Measurements from ENCODE around the gene GMDS. TPM values are rescaled to one million over a fixed set of nuclear protein-coding genes. Genes with fewer than 3 reads are reported as not detected.

Gene GMDS
- total RNA-seq, 2 experiments from 2014 or later, result 38.4 to 41.3 TPM

- H3K27ac Mint-ChIP-seq, result no peak overlapping the region
- peaks cover 8% of the 10 kb centered on the region for H3K36me3 Mint-ChIP-seq (ENCODE audit: low read depth)
- no peak for DNase-seq
- H3K9me3 Mint-ChIP-seq, result no peaks in the 10 kb centered on the region
- no peaks in the 10 kb centered on the region for H3K4me1 Mint-ChIP-seq (ENCODE audit: low read depth)
- intact Hi-C loops (cut with micrococcal nuclease), result no loop called here
- no peaks in the 10 kb centered on the region for H3K27me3 Mint-ChIP-seq (ENCODE audit: low read depth)
- CTCF ChIA-PET, result no interaction called here
- H3K4me3 Mint-ChIP-seq, result no peak overlapping the region
Observed at GRCh38 chr6:1716868-1717267, 528.5 kb downstream of the GMDS start.

DNA sequence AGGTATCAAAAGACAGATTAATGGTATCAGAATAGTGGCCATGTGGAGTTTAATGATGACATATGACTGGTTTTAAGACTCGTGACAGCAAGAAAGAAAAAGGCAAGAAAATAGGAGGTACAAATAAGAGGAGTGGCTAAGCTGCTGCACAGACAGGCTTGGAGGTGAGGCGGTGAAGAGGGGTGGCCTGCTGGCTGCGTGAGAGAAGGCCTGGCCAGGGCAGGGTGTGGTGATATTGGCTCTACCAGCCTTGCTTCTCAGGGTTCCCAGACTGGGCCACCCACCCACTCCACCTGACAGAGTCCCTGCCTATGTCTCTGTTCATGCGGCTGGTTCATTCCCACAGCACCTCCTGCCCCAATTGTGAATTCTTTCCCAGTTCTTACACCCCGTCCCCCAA is 529.0 kb downstream of the GMDS start:
- H3K36me3 Mint-ChIP-seq (ENCODE audit: low read depth), result peaks cover 8% of the 10 kb centered on the region
- H3K4me3 Mint-ChIP-seq, result no peak overlapping the region
- DNase-seq, result no peak
- H3K9me3 Mint-ChIP-seq, result no peaks in the 10 kb centered on the region
- no peaks in the 10 kb centered on the region for H3K27me3 Mint-ChIP-seq (ENCODE audit: low read depth)
- CTCF ChIA-PET, result no interaction called here
- H3K4me1 Mint-ChIP-seq (ENCODE audit: low read depth), result no peaks in the 10 kb centered on the region
- no peak overlapping the region for H3K27ac Mint-ChIP-seq
- intact Hi-C loops (cut with micrococcal nuclease), result no loop called here

DNA sequence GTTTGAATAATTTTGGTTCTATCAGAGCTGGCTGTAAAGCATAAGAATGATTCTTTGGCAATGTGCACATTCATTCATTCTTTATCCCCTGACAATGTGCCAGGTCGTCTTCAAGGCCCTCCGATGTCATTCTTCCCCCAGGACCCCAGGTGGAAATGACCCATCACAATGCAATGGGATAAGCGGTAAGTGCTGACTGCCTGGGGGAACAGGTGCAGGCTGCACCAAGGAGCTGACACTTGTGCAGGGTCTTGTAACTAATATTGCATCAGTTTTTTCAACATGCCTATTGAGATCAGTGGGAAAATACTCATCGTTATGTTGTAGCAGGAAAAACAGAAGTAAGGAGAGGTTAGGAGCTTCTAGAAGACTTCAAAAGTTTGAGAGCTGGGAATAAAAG is 530.1 kb downstream of the GMDS start:
- Mint-ChIP-seq H3K9me3 (no peaks in the 10 kb centered on the region), H3K36me3 (ENCODE audit: low read depth) (peaks cover 8% of the 10 kb centered on the region), H3K4me1 (ENCODE audit: low read depth) (no peaks in the 10 kb centered on the region)

DNA sequence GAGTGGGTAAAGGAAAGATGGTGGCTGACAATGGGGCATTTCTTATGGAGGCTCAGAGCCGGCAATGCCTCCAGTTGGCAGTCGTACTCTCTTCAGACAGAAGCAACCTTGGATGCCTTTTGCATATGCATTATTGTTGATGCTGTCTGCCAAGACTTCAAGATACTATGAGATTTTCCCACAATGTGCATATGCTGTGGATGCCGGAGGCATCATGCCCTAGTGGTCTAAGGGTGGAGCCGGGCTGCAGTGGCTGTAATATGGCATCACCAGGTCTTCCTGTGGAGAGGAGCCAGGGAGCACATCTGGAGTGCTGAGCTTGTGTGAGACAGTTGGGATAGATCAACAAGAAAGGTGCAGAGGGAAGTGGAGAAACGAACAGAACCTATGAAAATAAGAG is 530.8 kb downstream of the GMDS start:
- H3K36me3 Mint-ChIP-seq (ENCODE audit: low read depth), result peaks cover 8% of the 10 kb centered on the region
- H3K27me3 Mint-ChIP-seq (ENCODE audit: low read depth), result no peaks in the 10 kb centered on the region
- H3K4me3 Mint-ChIP-seq, result no peak overlapping the region
- intact Hi-C loops (cut with micrococcal nuclease), result no loop called here
- DNase-seq, result no peak
- no peak overlapping the region for H3K27ac Mint-ChIP-seq
- H3K9me3 Mint-ChIP-seq, result no peaks in the 10 kb centered on the region
- H3K4me1 Mint-ChIP-seq (ENCODE audit: low read depth), result no peaks in the 10 kb centered on the region
- CTCF ChIA-PET, result no interaction called here

More for the DNA sequence above, 530.1 kb downstream of the GMDS start:
- Mint-ChIP-seq H3K27me3 (ENCODE audit: low read depth) (no peaks in the 10 kb centered on the region), H3K4me3 (no peak overlapping the region), H3K27ac (no peak overlapping the region)
- intact Hi-C loops (cut with micrococcal nuclease), result no loop called here
- CTCF ChIA-PET, result no interaction called here
- DNase-seq, result no peak

DNA sequence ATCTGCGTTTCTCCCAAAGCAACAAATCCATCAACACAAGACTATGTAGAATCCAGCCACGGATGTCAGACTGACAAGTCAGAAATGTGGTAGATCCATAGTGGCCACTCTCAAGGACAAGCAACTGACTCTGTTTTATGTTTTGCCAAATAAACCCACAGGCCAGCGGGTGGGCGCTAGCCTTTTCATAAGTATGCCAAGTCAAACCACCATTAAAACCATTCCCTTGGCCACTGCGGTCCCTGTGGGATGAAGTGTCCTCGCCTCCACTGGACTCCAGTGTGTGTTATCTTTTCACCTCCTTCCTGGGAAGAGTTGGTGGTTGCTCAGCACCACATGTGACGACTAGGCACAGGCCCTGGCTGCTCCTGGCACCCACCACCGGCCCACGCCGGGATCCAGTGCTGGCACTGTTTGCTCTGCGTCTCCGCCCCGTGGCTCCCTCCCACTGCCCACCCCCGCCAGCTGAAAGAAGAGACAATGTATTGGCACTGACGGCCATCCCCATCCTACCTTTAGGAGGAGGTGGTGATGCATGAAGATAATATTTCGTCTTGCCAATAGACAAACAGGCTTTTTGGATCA is 532.3 kb downstream of the GMDS start:
- intact Hi-C loops (cut with micrococcal nuclease), result no loop called here
- H3K9me3 Mint-ChIP-seq, result no peaks in the 10 kb centered on the region
- no peak for DNase-seq
- CTCF ChIA-PET, result no interaction called here
- H3K36me3 Mint-ChIP-seq (ENCODE audit: low read depth), result peaks cover 7% of the 10 kb centered on the region
- H3K4me1 Mint-ChIP-seq (ENCODE audit: low read depth), result no peaks in the 10 kb centered on the region
- no peak overlapping the region for H3K27ac Mint-ChIP-seq
- no peak overlapping the region for H3K4me3 Mint-ChIP-seq
- H3K27me3 Mint-ChIP-seq (ENCODE audit: low read depth), result no peaks in the 10 kb centered on the region

DNA sequence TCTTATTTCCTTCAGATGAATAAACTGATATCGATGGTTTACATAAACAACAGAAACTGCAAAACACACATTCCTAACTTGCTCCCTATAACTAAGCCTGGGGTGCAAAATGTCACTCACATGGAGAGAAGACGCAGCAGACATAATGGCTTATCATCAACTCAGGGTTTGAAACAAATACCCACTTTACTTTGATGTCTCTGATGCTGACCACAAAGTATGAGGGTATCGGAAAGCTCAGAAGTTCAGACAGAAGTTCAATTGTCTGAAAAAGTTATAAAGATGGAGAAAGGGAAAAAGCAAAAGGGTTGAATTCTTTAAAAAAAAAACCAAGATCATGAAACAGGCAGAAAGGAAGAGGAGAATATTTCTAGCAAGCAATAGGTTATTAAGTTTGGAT is 533.0 kb downstream of the GMDS start:
- H3K9me3 Mint-ChIP-seq, result no peaks in the 10 kb centered on the region
- H3K36me3 Mint-ChIP-seq (ENCODE audit: low read depth), result peaks cover 5% of the 10 kb centered on the region
- H3K27ac Mint-ChIP-seq, result no peak overlapping the region
- CTCF ChIA-PET, result no interaction called here
- intact Hi-C loops (cut with micrococcal nuclease), result no loop called here
- no peak overlapping the region for H3K4me3 Mint-ChIP-seq
- H3K4me1 Mint-ChIP-seq (ENCODE audit: low read depth), result no peaks in the 10 kb centered on the region
- DNase-seq, result no peak
- no peaks in the 10 kb centered on the region for H3K27me3 Mint-ChIP-seq (ENCODE audit: low read depth)

DNA sequence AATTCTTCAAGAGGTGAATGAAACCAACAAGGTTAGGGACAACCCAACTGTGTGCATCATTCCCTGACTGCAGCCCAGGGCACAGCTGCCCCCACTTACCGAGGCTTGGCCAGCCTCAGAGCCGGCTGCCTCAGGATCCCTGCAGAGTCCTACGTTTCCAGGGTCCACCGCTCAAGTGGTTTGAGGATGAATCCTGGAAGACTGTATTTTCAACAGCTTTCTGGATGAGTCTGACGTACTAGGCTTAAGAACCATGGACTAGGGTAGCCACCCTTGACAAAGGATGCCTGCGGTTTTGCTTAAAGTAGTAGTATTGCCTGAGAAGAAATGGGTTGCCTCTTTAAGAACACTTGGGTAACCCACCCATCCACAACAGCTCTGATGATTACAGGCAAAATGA is 534.3 kb downstream of the GMDS start:
- Mint-ChIP-seq H3K4me3 (no peak overlapping the region), H3K27me3 (ENCODE audit: low read depth) (no peaks in the 10 kb centered on the region), H3K36me3 (ENCODE audit: low read depth) (peaks cover 5% of the 10 kb centered on the region), H3K9me3 (no peaks in the 10 kb centered on the region), H3K4me1 (ENCODE audit: low read depth) (no peaks in the 10 kb centered on the region), H3K27ac (no peak overlapping the region)
- intact Hi-C loops (cut with micrococcal nuclease), result no loop called here
- DNase-seq, result no peak
- CTCF ChIA-PET, result interaction anchor here (0.7 to 1.4 kb wide), 2 partner anchors 23 to 393 kb away, joined by 3 to 4 read pairs; no protein-coding TSS in a partner anchor

GRCh38 chr6:1709234-1709641 is 536.2 kb downstream of the GMDS start:
- no peak overlapping the region for H3K27ac Mint-ChIP-seq
- H3K36me3 Mint-ChIP-seq (ENCODE audit: low read depth), result peaks cover 2% of the 10 kb centered on the region

DNA sequence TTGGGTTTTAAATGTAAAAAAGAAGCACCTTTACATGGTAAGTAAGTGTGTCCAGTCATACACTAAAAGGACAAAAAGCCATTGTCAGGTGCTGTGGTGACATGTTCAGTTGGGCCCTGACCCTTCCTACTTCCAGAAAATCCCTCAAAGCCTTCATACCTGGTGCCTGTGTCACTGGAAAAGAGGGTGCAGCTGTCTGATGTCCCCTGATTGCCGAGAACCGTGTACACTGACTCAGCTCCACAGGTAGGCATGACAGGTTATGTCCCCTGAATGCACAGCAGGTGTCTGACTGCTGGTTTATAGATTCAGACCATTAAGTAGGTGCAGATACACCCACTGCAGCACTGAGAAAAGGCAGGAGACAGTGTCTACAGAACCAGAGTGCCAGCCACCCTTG is 536.6 kb downstream of the GMDS start:
- Mint-ChIP-seq H3K36me3 (ENCODE audit: low read depth) (peaks cover 2% of the 10 kb centered on the region), H3K27ac (no peak overlapping the region), H3K9me3 (no peaks in the 10 kb centered on the region), H3K4me3 (no peak overlapping the region), H3K4me1 (ENCODE audit: low read depth) (no peaks in the 10 kb centered on the region), H3K27me3 (ENCODE audit: low read depth) (no peaks in the 10 kb centered on the region)
- CTCF ChIA-PET, result interaction anchor here (0.6 kb wide), 1 partner anchor 215 kb away, joined by 3 read pairs; no protein-coding TSS in a partner anchor
- no peak for DNase-seq
- intact Hi-C loops (cut with micrococcal nuclease), result no loop called here

More at GRCh38 chr6:1709234-1709641, 536.2 kb downstream of the GMDS start:
- CTCF ChIA-PET, result interaction anchor here (0.6 kb wide), 2 partner anchors 216 to 1541 kb away, joined by 3 read pairs; no protein-coding TSS in a partner anchor
- Mint-ChIP-seq H3K4me1 (ENCODE audit: low read depth) (no peaks in the 10 kb centered on the region), H3K4me3 (no peak overlapping the region), H3K9me3 (no peaks in the 10 kb centered on the region), H3K27me3 (ENCODE audit: low read depth) (no peaks in the 10 kb centered on the region)
- DNase-seq, result no peak
- intact Hi-C loops (cut with micrococcal nuclease), result no loop called here

DNA sequence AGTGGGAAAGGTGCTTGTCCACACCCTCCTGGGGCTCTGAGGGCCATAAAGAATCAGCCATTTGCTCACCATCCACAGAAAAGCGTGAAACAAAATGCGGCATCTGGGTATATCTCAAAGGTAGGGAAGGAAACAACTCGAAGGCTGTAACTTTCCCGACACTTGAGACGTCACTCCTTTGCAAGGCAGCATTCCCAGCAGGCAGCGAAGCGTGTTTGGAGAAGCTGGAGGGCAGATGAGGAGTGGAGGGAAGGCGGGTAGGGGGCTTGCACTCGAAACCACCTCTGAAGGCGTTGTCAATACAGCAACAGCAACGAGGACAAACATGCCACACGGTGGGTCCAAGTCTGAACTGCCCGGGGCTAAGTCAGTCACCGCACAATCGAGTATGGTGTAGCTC is 537.3 kb downstream of the GMDS start:
- DNase-seq, result no peak
- no peak overlapping the region for H3K4me3 Mint-ChIP-seq
- no peak overlapping the region for H3K27ac Mint-ChIP-seq
- CTCF ChIA-PET, result no interaction called here
- no peaks in the 10 kb centered on the region for H3K27me3 Mint-ChIP-seq (ENCODE audit: low read depth)
- peaks cover 2% of the 10 kb centered on the region for H3K36me3 Mint-ChIP-seq (ENCODE audit: low read depth)
- intact Hi-C loops (cut with micrococcal nuclease), result no loop called here
- no peaks in the 10 kb centered on the region for H3K4me1 Mint-ChIP-seq (ENCODE audit: low read depth)
- no peaks in the 10 kb centered on the region for H3K9me3 Mint-ChIP-seq

- Mint-ChIP-seq H3K4me1 (ENCODE audit: low read depth) (no peaks in the 10 kb centered on the region), H3K27me3 (ENCODE audit: low read depth) (no peaks in the 10 kb centered on the region), H3K4me3 (no peak overlapping the region), H3K9me3 (no peaks in the 10 kb centered on the region), H3K36me3 (ENCODE audit: low read depth) (no peaks in the 10 kb centered on the region), H3K27ac (no peak overlapping the region)
- intact Hi-C loops (cut with micrococcal nuclease), result no loop called here
- CTCF ChIA-PET, result no interaction called here
- DNase-seq, result no peak
Observed at GRCh38 chr6:1705630-1706029, 539.8 kb downstream of the GMDS start.

- Mint-ChIP-seq H3K9me3 (no peaks in the 10 kb centered on the region), H3K4me1 (ENCODE audit: low read depth) (no peaks in the 10 kb centered on the region), H3K27me3 (ENCODE audit: low read depth) (no peaks in the 10 kb centered on the region), H3K27ac (no peak overlapping the region), H3K36me3 (ENCODE audit: low read depth) (no peaks in the 10 kb centered on the region), H3K4me3 (no peak overlapping the region)
- intact Hi-C loops (cut with micrococcal nuclease), result no loop called here
- CTCF ChIA-PET, result no interaction called here
- no peak for DNase-seq
Observed at GRCh38 chr6:1705183-1705582, 540.2 kb downstream of the GMDS start.

DNA sequence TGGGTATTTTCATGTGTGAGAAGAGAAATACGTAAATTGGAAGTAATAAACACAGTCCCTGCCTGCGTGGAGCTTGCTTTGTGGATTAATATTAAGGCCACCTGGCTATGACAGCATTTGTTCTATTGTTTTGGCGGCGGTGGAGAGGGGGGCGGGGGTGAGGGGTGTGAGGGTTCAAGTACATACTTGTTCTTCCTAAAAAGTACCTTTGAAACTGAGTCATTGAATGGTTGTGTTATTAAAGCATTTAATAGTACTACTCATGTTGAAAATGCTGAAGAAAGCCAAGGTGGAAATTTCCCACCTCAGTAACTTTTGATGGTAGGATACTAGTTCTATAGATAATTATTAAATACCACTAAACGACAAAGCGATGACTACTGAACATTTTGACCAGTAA is 540.7 kb downstream of the GMDS start:
- intact Hi-C loops (cut with micrococcal nuclease), result no loop called here
- no peak overlapping the region for H3K4me3 Mint-ChIP-seq
- no peaks in the 10 kb centered on the region for H3K36me3 Mint-ChIP-seq (ENCODE audit: low read depth)
- DNase-seq, result no peak
- no peaks in the 10 kb centered on the region for H3K4me1 Mint-ChIP-seq (ENCODE audit: low read depth)
- no peaks in the 10 kb centered on the region for H3K9me3 Mint-ChIP-seq
- no peak overlapping the region for H3K27ac Mint-ChIP-seq
- CTCF ChIA-PET, result no interaction called here
- H3K27me3 Mint-ChIP-seq (ENCODE audit: low read depth), result no peaks in the 10 kb centered on the region

Measured in activated naive CD4-positive, alpha-beta T cell treated with anti-CD3 and anti-CD28 coated beads for 36 hours (primary cell).